PC-9 (cell line): ENCODE data around the gene E2F6. TPM values are rescaled to one million over a fixed set of nuclear protein-coding genes. Genes with fewer than 3 reads are reported as not detected.

ENCODE experiments used
- BruUV-seq: library from RNA; stranded (reverse); fragments of 400-500 nt; replicated peaks from 2 replicates; lab custom pipeline; 2021; lab: Mats Ljungman, UMichigan
- CTCF ChIA-PET: fragments of 300-600 bp; sonication (Branson Sonifier 250); formaldehyde crosslinking; loops from one replicate; lab custom pipeline; 2022; ENCODE audit warnings: antibody characterized with exemption; lab: Charles Lee
- POLR2A ChIA-PET: fragments of 300-600 bp; sonication (Branson Sonifier 250); formaldehyde crosslinking; loops from one replicate; lab custom pipeline; 2022; ENCODE audit warnings: antibody characterized with exemption; ENCODE audit not compliant: unreplicated experiment; lab: Charles Lee
- DNase-seq, 2 experiments: peaks; one replicate each; pipeline versions ENCODE4 v3.0.0 to v3.0.0-alpha.2; 2015 to 2022; ENCODE audit warnings: mixed read lengths in 1 of 2
- H2AFZ ChIP-seq: fragments of 200-600 bp; sonication (generic); 2 replicates; pipeline ENCODE4 v1.8.1; 2017; ENCODE audit warnings: antibody characterized with exemption
- H3F3A ChIP-seq: fragments of 200-600 bp; sonication (generic); 2 replicates; pipeline ENCODE4 v1.8.1; 2017; ENCODE audit warnings: antibody characterized with exemption, mild to moderate bottlenecking, low read depth; ENCODE audit not compliant: insufficient read depth
- H3K27ac ChIP-seq: fragments of 200-600 bp; sonication (generic); 2 replicates; pipeline ENCODE4 v1.6.1; 2016; ENCODE audit warnings: mixed run types
- H3K27me3 ChIP-seq: fragments of 200-600 bp; sonication (generic); 2 replicates; pipeline ENCODE4 v1.6.1; 2016; ENCODE audit warnings: low read depth, mixed run types; ENCODE audit not compliant: insufficient read depth
- H3K36me3 ChIP-seq: fragments of 200-600 bp; sonication (generic); 2 replicates; pipeline ENCODE4 v1.6.1; 2016; ENCODE audit warnings: low read depth, mixed run types
- H3K4me1 ChIP-seq: fragments of 200-600 bp; sonication (generic); replicated peaks from 2 replicates; pipeline ENCODE4 v1.6.1; 2016; ENCODE audit warnings: mixed run types; ENCODE audit not compliant: insufficient read depth
- H3K4me2 ChIP-seq: fragments of 200-600 bp; sonication (generic); 2 replicates; pipeline ENCODE4 v1.6.1; 2017; ENCODE audit warnings: mixed run types
- H3K4me3 ChIP-seq: fragments of 200-600 bp; sonication (generic); 2 replicates; pipeline ENCODE4 v1.6.1; 2016; ENCODE audit warnings: mixed run types
- H3K79me2 ChIP-seq: fragments of 200-600 bp; sonication (generic); 2 replicates; pipeline ENCODE4 v1.6.1; 2017; ENCODE audit warnings: low read depth, mixed run types
- H3K9me2 ChIP-seq: fragments of 200-600 bp; sonication (generic); 2 replicates; pipeline ENCODE4 v1.8.1; 2017; ENCODE audit warnings: mild to moderate bottlenecking; ENCODE audit not compliant: insufficient read depth
- H3K9me3 ChIP-seq: fragments of 200-600 bp; sonication (generic); 2 replicates; pipeline ENCODE4 v1.8.1; 2016; ENCODE audit warnings: low read depth; ENCODE audit not compliant: insufficient read depth
- H4K20me1 ChIP-seq: fragments of 200-600 bp; sonication (generic); 2 replicates; pipeline ENCODE4 v1.8.1; 2017; ENCODE audit not compliant: insufficient read depth
- EZH2 ChIP-seq: fragments of 200-600 bp; sonication (generic); IDR thresholded peaks from 2 replicates; pipeline ENCODE4 v1.8.0; 2017; ENCODE audit warnings: antibody characterized with exemption, low read depth
- intact Hi-C: fragments of 100-400 bp; cut with micrococcal nuclease; formaldehyde crosslinking; loops from one replicate; pipeline ENCODE4 v1.10.0; 2022; ENCODE audit not compliant: unreplicated experiment
- total RNA-seq: library from RNA; stranded (reverse); gene quantifications from 2 replicates; pipeline ENCODE4 v1.2.3, GENCODE V29; 2021
- TF ChIP-seq, protein P1 (sequence below): fragments of 200-600 bp; sonication (generic); conservative IDR thresholded peaks from 2 replicates; pipeline ENCODE4 v1.6.1; 2017; ENCODE audit warnings: mixed run types, antibody characterized with exemption, mild to moderate bottlenecking, moderate library complexity

The E2F6 gene
- total RNA-seq, 1 experiment from 2014 or later = 15.2 TPM

DNA sequence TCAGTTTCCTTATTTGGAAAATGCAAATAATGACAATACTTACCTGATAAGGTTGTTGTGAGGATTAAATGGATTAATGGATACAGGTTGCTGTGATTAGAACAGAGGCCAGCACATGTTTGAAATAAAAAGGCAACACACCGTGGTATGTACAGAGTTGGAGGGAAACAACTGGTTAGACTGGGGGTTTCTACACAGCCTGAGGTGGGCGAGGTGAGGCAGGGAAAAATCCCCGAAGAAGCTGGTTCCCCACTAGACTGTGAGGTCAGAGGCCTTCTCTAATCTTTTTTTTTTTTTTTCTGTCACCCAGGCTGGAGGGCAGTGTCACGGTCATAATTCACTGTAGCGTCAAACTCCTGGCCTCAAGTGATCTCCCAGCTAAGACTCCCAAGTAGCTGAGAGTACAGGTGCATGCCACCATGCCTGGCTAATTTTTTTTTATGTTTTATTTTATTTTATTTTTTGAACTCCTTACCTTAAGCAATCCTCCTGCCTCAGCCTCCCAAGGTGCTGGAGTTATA is 1.2 kb upstream of the E2F6 start:
- peaks cover 23% of the 10 kb centered on the region for H3K4me1 ChIP-seq

DNA sequence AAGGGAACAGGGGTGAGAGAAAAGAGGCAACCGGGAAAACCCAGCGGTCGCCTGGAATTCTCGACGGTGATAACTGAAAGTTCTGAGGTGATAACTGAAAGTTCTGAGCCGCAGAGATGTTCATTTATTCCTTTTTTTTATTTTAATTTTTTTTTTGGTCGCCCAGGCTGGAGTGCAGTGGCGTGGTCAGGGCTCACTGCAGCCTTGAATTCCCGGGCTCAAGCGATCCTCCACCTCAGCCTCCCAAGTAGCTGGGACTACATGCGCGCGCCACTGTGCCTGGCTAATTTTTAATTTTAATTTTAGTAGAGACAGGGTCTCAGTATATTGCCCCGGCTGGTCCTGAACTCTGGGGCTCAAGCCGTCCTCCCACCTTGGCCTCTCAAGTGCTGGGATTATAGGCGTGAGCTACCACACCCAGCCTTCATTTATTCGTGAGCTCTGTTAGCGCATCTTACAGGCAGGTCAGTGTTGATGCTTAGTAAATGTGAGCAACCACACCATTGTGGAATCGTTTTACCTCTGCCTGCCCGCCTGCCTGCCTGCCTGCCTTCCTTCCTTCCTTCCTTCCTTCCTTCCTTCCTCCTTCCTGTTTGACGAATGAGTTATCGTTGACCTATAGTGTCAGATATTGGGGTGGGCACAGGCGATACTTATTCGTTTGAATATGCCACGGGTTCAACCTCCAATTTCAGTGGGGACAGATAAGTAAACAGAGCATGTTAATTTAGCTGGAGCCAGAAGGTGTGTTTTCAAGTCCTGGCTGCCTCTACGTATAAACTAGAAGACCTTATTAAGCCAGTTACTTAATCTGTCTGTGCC is 557 bp upstream of the E2F6 start:
- Histone ChIP-seq H3K36me3 (peaks cover 19% of the 10 kb centered on the region), H3K4me2 (peak overlapping the region; percentile 100), H3K9me2 (no peaks in the 10 kb centered on the region), H3K4me1 (peaks cover 23% of the 10 kb centered on the region), H2AFZ (peak overlapping the region; percentile 88), H3F3A (no peaks in the 10 kb centered on the region), H3K27me3 (no peaks in the 10 kb centered on the region), H3K27ac (no peak overlapping the region), H3K4me3 (peak overlapping the region; percentile 60), H4K20me1 (peaks cover 35% of the 10 kb centered on the region), H3K9me3 (no peaks in the 10 kb centered on the region), H3K79me2 (peaks cover 42% of the 10 kb centered on the region)
- ChIA-PET POLR2A (no interaction called here), CTCF (interaction anchor here (0.6 to 1.1 kb wide), 2 partner anchors 116 to 121 kb away, joined by 3 to 5 read pairs; no protein-coding TSS in a partner anchor)
- BruUV-seq = TSS peak; percentile 55
- intact Hi-C loops = no loop called here
- TF ChIP-seq, protein P1, sequence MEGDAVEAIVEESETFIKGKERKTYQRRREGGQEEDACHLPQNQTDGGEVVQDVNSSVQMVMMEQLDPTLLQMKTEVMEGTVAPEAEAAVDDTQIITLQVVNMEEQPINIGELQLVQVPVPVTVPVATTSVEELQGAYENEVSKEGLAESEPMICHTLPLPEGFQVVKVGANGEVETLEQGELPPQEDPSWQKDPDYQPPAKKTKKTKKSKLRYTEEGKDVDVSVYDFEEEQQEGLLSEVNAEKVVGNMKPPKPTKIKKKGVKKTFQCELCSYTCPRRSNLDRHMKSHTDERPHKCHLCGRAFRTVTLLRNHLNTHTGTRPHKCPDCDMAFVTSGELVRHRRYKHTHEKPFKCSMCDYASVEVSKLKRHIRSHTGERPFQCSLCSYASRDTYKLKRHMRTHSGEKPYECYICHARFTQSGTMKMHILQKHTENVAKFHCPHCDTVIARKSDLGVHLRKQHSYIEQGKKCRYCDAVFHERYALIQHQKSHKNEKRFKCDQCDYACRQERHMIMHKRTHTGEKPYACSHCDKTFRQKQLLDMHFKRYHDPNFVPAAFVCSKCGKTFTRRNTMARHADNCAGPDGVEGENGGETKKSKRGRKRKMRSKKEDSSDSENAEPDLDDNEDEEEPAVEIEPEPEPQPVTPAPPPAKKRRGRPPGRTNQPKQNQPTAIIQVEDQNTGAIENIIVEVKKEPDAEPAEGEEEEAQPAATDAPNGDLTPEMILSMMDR = no peak
- DNase-seq = no peak

More for the DNA sequence above, 1.2 kb upstream of the E2F6 start:
- no TSS peak for BruUV-seq
- TF ChIP-seq, protein P1 = no peak
- no peak for TF ChIP-seq EZH2
- Histone ChIP-seq H3K9me3 (no peaks in the 10 kb centered on the region), H2AFZ (peak overlapping the region; percentile 88; the same call in 1 of the 2 replicates), H3K79me2 (peaks cover 35% of the 10 kb centered on the region), H3K27me3 (no peaks in the 10 kb centered on the region), H3K27ac (no peak overlapping the region), H3K4me2 (peak overlapping the region; percentile 100), H4K20me1 (peaks cover 29% of the 10 kb centered on the region), H3K9me2 (no peaks in the 10 kb centered on the region), H3F3A (no peaks in the 10 kb centered on the region), H3K4me3 (peak overlapping the region; percentile 60; the same call in 1 of the 2 replicates), H3K36me3 (peaks cover 12% of the 10 kb centered on the region)
- POLR2A ChIA-PET = no interaction called here
- intact Hi-C loops = no loop called here
- DNase-seq = no peak
- CTCF ChIA-PET = interaction anchor here (0.6 kb wide), 1 partner anchor 122 kb away, joined by 5 read pairs; no protein-coding TSS in a partner anchor

DNA sequence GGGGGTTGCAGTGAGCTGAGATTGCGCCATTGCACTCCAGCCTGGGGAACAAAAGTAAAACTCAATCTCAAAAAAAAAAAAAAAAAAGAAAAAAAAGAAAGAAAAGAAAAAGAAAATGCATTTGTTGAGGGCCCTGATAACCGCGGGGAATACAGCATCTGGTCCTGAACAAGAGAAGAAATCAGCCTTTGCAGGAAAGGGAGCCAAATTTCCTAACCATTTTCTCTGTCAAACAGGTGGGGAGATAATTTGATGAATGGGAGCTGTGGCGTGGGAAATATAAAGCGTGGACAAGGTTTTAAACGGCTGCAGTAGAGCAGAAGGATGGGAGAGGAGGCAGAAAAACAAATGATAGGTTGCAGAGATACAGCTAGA is 864 bp downstream of the E2F6 start:
- peaks cover 23% of the 10 kb centered on the region for H3K4me1 ChIP-seq
- peak overlapping the region; percentile 60 for H3K4me3 ChIP-seq
- no peaks in the 10 kb centered on the region for H3K9me3 ChIP-seq
- H3K79me2 ChIP-seq = peaks cover 56% of the 10 kb centered on the region
- H3K36me3 ChIP-seq = peaks cover 25% of the 10 kb centered on the region
- H3K27ac ChIP-seq = peak overlapping the region; percentile 69
- H3K27me3 ChIP-seq = no peaks in the 10 kb centered on the region
- TF ChIP-seq, protein P1 = no peak
- no peak for TF ChIP-seq EZH2
- ChIA-PET CTCF (interaction anchor here (1.3 kb wide), 1 partner anchor 119 kb away, joined by 13 read pairs; no protein-coding TSS in a partner anchor), POLR2A (no interaction called here)
- intact Hi-C loops = no loop called here
- no peak for DNase-seq
- H2AFZ ChIP-seq = peak overlapping the region; percentile 88
- peak overlapping the region; percentile 100 for H3K4me2 ChIP-seq
- no peaks in the 10 kb centered on the region for H3F3A ChIP-seq
- TSS peak; percentile 43 for BruUV-seq
- H4K20me1 ChIP-seq = peaks cover 50% of the 10 kb centered on the region
- no peaks in the 10 kb centered on the region for H3K9me2 ChIP-seq
